MM.1S (cell line): ENCODE data around the gene EFCAB12.

ENCODE experiments used
- EZH2 ChIP-seq: fragments of 300-600 bp; sonication (generic); optimal IDR thresholded peaks from 2 replicates; pipeline ENCODE3; 2017; ENCODE audit warnings: low read depth, mild to moderate bottlenecking, antibody characterized with exemption, low read length, mixed read lengths
- TF ChIP-seq, protein P1 (sequence below): fragments of 300-600 bp; sonication (generic); IDR thresholded peaks from 2 replicates; pipeline ENCODE4 v1.5.1; 2016; ENCODE audit warnings: antibody characterized with exemption, low read length, mixed read lengths

DNA sequence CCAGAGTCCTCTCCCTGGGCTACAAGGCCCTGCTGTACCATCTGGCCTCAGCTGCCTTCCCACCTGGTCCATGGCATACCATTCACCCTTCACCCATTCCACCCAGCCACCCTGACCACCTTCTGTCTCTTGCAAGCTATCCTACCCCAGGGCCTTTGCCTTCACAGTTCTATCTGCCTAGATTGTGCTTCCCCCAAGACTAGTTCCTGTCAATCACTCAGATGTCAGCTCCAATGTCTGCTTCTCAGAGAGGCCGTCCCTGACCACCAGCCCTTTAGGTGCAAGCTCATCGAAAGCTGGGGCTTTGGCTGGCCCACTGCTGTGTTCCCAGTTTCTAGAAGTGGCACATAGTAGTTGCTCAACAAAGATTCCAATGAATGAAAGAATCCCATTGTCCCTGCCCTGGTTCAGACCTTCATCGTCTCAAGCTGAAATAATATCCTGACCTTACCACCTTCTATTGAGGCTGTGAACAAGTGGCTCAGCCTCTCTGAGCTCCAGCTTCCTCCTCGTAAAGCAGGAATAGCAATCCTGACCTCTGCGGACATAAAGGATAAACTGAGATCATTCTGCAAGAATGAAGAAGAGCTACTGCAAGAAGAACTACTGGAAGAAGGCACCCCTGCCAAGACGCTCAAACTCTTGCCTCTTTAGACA is 15.8 kb downstream of the EFCAB12 start:
- TF ChIP-seq, protein P1, sequence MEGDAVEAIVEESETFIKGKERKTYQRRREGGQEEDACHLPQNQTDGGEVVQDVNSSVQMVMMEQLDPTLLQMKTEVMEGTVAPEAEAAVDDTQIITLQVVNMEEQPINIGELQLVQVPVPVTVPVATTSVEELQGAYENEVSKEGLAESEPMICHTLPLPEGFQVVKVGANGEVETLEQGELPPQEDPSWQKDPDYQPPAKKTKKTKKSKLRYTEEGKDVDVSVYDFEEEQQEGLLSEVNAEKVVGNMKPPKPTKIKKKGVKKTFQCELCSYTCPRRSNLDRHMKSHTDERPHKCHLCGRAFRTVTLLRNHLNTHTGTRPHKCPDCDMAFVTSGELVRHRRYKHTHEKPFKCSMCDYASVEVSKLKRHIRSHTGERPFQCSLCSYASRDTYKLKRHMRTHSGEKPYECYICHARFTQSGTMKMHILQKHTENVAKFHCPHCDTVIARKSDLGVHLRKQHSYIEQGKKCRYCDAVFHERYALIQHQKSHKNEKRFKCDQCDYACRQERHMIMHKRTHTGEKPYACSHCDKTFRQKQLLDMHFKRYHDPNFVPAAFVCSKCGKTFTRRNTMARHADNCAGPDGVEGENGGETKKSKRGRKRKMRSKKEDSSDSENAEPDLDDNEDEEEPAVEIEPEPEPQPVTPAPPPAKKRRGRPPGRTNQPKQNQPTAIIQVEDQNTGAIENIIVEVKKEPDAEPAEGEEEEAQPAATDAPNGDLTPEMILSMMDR: no peak
- TF ChIP-seq EZH2: no peak
